ENCODE data around the gene GTSE1.

DNA sequence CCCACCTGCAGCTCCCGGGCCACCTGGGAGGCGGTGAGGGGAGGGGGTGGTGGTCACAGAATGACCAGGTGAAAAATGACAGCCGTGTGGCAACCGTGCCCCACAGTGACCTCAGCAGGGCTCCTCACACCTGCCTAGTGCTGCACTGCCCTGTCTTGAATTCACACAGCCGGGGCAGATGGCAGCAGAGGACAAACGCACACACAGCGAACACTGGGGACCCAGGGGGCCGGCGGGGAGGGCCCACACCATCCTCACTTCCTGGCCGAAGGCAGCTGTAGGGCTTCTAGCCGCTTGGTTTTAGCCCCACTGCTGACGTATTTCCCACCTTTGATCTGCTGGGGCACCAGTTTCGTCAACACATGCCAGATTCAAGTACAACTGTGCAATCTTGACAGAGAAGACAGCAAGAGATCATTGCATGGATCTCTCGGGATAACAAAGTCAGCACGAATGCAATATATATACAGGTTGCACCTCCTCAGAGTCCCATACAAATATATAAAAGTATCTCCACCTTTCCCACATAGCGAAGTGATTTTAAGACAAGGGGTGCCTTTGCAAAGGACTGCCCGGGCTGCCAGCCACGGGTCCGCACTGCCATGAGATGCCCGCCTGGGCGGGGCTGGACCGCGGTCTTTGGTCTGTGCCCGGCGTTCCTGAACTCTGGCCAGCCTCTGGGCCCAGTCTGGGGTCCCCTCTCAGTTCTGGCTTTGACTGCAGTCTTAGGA, 65.7 kb downstream of the GTSE1 start:
- no peak for TF ChIP-seq POLR2A (IDR thresholded peaks at IDR 0.05)
- TF ChIP-seq, protein P1, sequence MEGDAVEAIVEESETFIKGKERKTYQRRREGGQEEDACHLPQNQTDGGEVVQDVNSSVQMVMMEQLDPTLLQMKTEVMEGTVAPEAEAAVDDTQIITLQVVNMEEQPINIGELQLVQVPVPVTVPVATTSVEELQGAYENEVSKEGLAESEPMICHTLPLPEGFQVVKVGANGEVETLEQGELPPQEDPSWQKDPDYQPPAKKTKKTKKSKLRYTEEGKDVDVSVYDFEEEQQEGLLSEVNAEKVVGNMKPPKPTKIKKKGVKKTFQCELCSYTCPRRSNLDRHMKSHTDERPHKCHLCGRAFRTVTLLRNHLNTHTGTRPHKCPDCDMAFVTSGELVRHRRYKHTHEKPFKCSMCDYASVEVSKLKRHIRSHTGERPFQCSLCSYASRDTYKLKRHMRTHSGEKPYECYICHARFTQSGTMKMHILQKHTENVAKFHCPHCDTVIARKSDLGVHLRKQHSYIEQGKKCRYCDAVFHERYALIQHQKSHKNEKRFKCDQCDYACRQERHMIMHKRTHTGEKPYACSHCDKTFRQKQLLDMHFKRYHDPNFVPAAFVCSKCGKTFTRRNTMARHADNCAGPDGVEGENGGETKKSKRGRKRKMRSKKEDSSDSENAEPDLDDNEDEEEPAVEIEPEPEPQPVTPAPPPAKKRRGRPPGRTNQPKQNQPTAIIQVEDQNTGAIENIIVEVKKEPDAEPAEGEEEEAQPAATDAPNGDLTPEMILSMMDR (IDR thresholded peaks at IDR 0.05), result no peak
